ENCODE results near the gene PAFAH1B2.
A peak's percentile ranks its signal among the peaks of the same experiment; 100 is the strongest.

The PAFAH1B2 gene

DNA sequence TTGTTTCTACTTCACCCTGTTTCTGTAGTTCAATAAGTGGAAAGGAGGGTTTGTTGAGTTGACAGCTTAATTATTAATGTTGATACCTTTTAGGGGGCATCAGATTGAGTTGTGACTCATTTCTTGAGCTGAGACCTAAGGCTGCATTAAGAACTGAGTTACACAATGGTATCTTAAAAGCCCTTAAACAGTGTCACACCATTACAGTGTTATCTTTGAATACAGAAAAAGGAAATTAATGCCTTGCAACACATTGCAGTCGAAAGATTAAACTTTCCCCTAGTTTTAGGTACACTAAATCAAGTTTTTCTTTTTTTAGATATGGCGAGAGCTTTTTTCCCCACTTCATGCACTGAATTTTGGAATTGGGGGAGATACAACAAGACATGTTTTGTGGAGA lies 16.7 kb downstream of the PAFAH1B2 start:
- Histone ChIP-seq H3K36me3 (ENCODE audit: control insufficient read depth, insufficient read depth, low read length) (peaks cover 8% of the 10 kb centered on the region), H2BK5ac (ENCODE audit: low read length) (no peak overlapping the region), H4K5ac (ENCODE audit: low read length) (no peak overlapping the region), H2BK120ac (ENCODE audit: low read depth, low read length) (no peak overlapping the region), H3K56ac (ENCODE audit: low read length) (no peak overlapping the region), H2AK5ac (ENCODE audit: low read length) (no peak overlapping the region), H2BK15ac (replicated peaks; ENCODE audit: low read depth) (no peak overlapping the region), H3K23ac (ENCODE audit: low read length) (no peak overlapping the region), H3K4me1 (ENCODE audit: control insufficient read depth, low read depth, low read length) (no peaks in the 10 kb centered on the region), H3K27ac (ENCODE audit: low read depth, low read length) (no peak overlapping the region), H3K79me2 (ENCODE audit: control insufficient read depth, insufficient read depth, low read length) (peaks cover 27% of the 10 kb centered on the region), H3K4ac (ENCODE audit: low read depth, low read length) (no peak overlapping the region), H4K8ac (ENCODE audit: low read depth, low read length) (no peak overlapping the region), H3K9ac (ENCODE audit: low read length) (no peak overlapping the region), H3K27me3 (ENCODE audit: insufficient read depth, low read length, poor library complexity) (no peaks in the 10 kb centered on the region), H3K4me3 (ENCODE audit: low read length) (no peak overlapping the region), H3K4me2 (ENCODE audit: low read length) (no peak overlapping the region), H3K18ac (ENCODE audit: low read length) (no peak overlapping the region), H3K79me1 (ENCODE audit: low read length) (peaks cover 4% of the 10 kb centered on the region)
- no CpG with 5 or more reads among the region's 2 CpGs for WGBS (ENCODE audit: extremely low coverage, insufficient coverage, low lambda C conversion rate)
- DNase-seq = no peak

- H3K4me2 ChIP-seq (ENCODE audit: low read length) = no peak overlapping the region
- H3K79me1 ChIP-seq (ENCODE audit: low read length) = peaks cover 1% of the 10 kb centered on the region
- no peak overlapping the region for H3K9ac ChIP-seq (ENCODE audit: low read length)
- no peak overlapping the region for H3K23ac ChIP-seq (ENCODE audit: low read length)
- H3K79me2 ChIP-seq (ENCODE audit: control insufficient read depth, insufficient read depth, low read length) = peaks cover 2% of the 10 kb centered on the region
- H3K27me3 ChIP-seq (ENCODE audit: insufficient read depth, low read length, poor library complexity) = no peaks in the 10 kb centered on the region
- H3K27ac ChIP-seq (ENCODE audit: low read depth, low read length) = no peak overlapping the region
- no peak for DNase-seq
- H3K4me1 ChIP-seq (ENCODE audit: control insufficient read depth, low read depth, low read length) = no peaks in the 10 kb centered on the region
- H3K36me3 ChIP-seq (ENCODE audit: control insufficient read depth, insufficient read depth, low read length) = peaks cover 14% of the 10 kb centered on the region
- H2BK120ac ChIP-seq (ENCODE audit: low read depth, low read length) = no peak overlapping the region
- H4K8ac ChIP-seq (ENCODE audit: low read depth, low read length) = no peak overlapping the region
- H3K18ac ChIP-seq (ENCODE audit: low read length) = no peak overlapping the region
- no peak overlapping the region for H2AK5ac ChIP-seq (ENCODE audit: low read length)
- WGBS (ENCODE audit: extremely low coverage, insufficient coverage, low lambda C conversion rate) = no CpG with 5 or more reads among the region's 1 CpG
- H2BK15ac ChIP-seq (replicated peaks; ENCODE audit: low read depth) = no peak overlapping the region
- H4K5ac ChIP-seq (ENCODE audit: low read length) = no peak overlapping the region
- H3K4me3 ChIP-seq (ENCODE audit: low read length) = no peak overlapping the region
- H3K4ac ChIP-seq (ENCODE audit: low read depth, low read length) = no peak overlapping the region
- no peak overlapping the region for H3K56ac ChIP-seq (ENCODE audit: low read length)
- no peak overlapping the region for H2BK5ac ChIP-seq (ENCODE audit: low read length)
Observed at GRCh38 chr11:117166491-117166890, 22.4 kb downstream of the PAFAH1B2 start.

GRCh38 chr11:117169736-117170135 lies 25.6 kb downstream of the PAFAH1B2 start:
- Histone ChIP-seq H3K23ac (ENCODE audit: low read length) (no peak overlapping the region), H3K9ac (ENCODE audit: low read length) (no peak overlapping the region), H3K79me1 (ENCODE audit: low read length) (peaks cover 1% of the 10 kb centered on the region), H3K36me3 (ENCODE audit: control insufficient read depth, insufficient read depth, low read length) (peaks cover 18% of the 10 kb centered on the region), H2BK15ac (replicated peaks; ENCODE audit: low read depth) (no peak overlapping the region), H3K27ac (ENCODE audit: low read depth, low read length) (no peak overlapping the region), H4K8ac (ENCODE audit: low read depth, low read length) (no peak overlapping the region), H3K56ac (ENCODE audit: low read length) (no peak overlapping the region), H2BK120ac (ENCODE audit: low read depth, low read length) (no peak overlapping the region), H3K4me1 (ENCODE audit: control insufficient read depth, low read depth, low read length) (peaks cover 4% of the 10 kb centered on the region), H2AK5ac (ENCODE audit: low read length) (no peak overlapping the region), H2BK5ac (ENCODE audit: low read length) (no peak overlapping the region), H3K4me3 (ENCODE audit: low read length) (no peak overlapping the region), H3K18ac (ENCODE audit: low read length) (no peak overlapping the region), H3K4me2 (ENCODE audit: low read length) (no peak overlapping the region), H3K27me3 (ENCODE audit: insufficient read depth, low read length, poor library complexity) (no peaks in the 10 kb centered on the region), H3K79me2 (ENCODE audit: control insufficient read depth, insufficient read depth, low read length) (peaks cover 2% of the 10 kb centered on the region), H3K4ac (ENCODE audit: low read depth, low read length) (no peak overlapping the region), H4K5ac (ENCODE audit: low read length) (no peak overlapping the region)
- WGBS (ENCODE audit: extremely low coverage, insufficient coverage, low lambda C conversion rate) = no CpG with 5 or more reads among the region's 2 CpGs
- no peak for DNase-seq

GRCh38 chr11:117170210-117170609 lies 26.1 kb downstream of the PAFAH1B2 start:
- no CpG with 5 or more reads among the region's 9 CpGs for WGBS (ENCODE audit: extremely low coverage, insufficient coverage, low lambda C conversion rate)
- no peak for DNase-seq
- H3K36me3 ChIP-seq (ENCODE audit: control insufficient read depth, insufficient read depth, low read length) = peaks cover 18% of the 10 kb centered on the region

DNA sequence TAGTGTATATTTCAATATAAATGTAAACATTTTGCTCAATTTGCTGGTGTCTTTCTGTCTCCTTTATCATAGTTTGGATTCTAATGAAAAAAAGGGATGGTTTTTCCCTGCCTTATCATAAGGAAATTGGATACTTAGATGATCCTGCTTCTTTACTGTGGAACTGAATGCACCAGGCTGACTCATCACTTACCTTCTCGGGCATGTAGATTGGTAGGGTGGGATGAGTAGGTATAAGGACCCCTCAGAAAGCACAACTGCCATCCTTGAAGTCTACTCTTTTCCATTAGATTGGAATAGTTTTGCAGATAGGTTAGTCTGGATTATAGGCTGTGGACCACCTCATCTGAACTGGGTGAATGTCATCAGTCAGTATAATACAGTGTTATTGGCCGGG lies 26.9 kb downstream of the PAFAH1B2 start:
- Histone ChIP-seq H3K56ac (ENCODE audit: low read length) (no peak overlapping the region), H4K5ac (ENCODE audit: low read length) (no peak overlapping the region), H2BK5ac (ENCODE audit: low read length) (no peak overlapping the region), H2BK120ac (ENCODE audit: low read depth, low read length) (no peak overlapping the region), H3K4ac (ENCODE audit: low read depth, low read length) (no peak overlapping the region), H3K23ac (ENCODE audit: low read length) (no peak overlapping the region), H3K18ac (ENCODE audit: low read length) (no peak overlapping the region), H2BK15ac (replicated peaks; ENCODE audit: low read depth) (no peak overlapping the region), H3K4me1 (ENCODE audit: control insufficient read depth, low read depth, low read length) (peaks cover 4% of the 10 kb centered on the region), H4K8ac (ENCODE audit: low read depth, low read length) (no peak overlapping the region), H3K27me3 (ENCODE audit: insufficient read depth, low read length, poor library complexity) (no peaks in the 10 kb centered on the region), H3K79me1 (ENCODE audit: low read length) (peaks cover 1% of the 10 kb centered on the region), H2AK5ac (ENCODE audit: low read length) (no peak overlapping the region), H3K27ac (ENCODE audit: low read depth, low read length) (no peak overlapping the region), H3K4me3 (ENCODE audit: low read length) (no peak overlapping the region), H3K4me2 (ENCODE audit: low read length) (no peak overlapping the region), H3K9ac (ENCODE audit: low read length) (no peak overlapping the region), H3K79me2 (ENCODE audit: control insufficient read depth, insufficient read depth, low read length) (peaks cover 2% of the 10 kb centered on the region), H3K36me3 (ENCODE audit: control insufficient read depth, insufficient read depth, low read length) (peaks cover 18% of the 10 kb centered on the region)
- no peak for DNase-seq
- WGBS (ENCODE audit: extremely low coverage, insufficient coverage, low lambda C conversion rate) = no CpG with 5 or more reads among the region's 2 CpGs

More at GRCh38 chr11:117170210-117170609, 26.1 kb downstream of the PAFAH1B2 start:
- H3K4ac ChIP-seq (ENCODE audit: low read depth, low read length) = no peak overlapping the region
- no peak overlapping the region for H3K9ac ChIP-seq (ENCODE audit: low read length)
- no peak overlapping the region for H3K18ac ChIP-seq (ENCODE audit: low read length)
- H2AK5ac ChIP-seq (ENCODE audit: low read length) = no peak overlapping the region
- H3K79me1 ChIP-seq (ENCODE audit: low read length) = peaks cover 1% of the 10 kb centered on the region
- no peak overlapping the region for H3K56ac ChIP-seq (ENCODE audit: low read length)
- no peak overlapping the region for H3K4me2 ChIP-seq (ENCODE audit: low read length)
- H3K23ac ChIP-seq (ENCODE audit: low read length) = no peak overlapping the region
- no peaks in the 10 kb centered on the region for H3K27me3 ChIP-seq (ENCODE audit: insufficient read depth, low read length, poor library complexity)
- no peak overlapping the region for H4K8ac ChIP-seq (ENCODE audit: low read depth, low read length)
- no peak overlapping the region for H2BK120ac ChIP-seq (ENCODE audit: low read depth, low read length)
- H2BK5ac ChIP-seq (ENCODE audit: low read length) = no peak overlapping the region
- H2BK15ac ChIP-seq (replicated peaks; ENCODE audit: low read depth) = no peak overlapping the region
- H3K79me2 ChIP-seq (ENCODE audit: control insufficient read depth, insufficient read depth, low read length) = peaks cover 2% of the 10 kb centered on the region
- no peak overlapping the region for H4K5ac ChIP-seq (ENCODE audit: low read length)
- H3K27ac ChIP-seq (ENCODE audit: low read depth, low read length) = no peak overlapping the region
- H3K4me1 ChIP-seq (ENCODE audit: control insufficient read depth, low read depth, low read length) = peaks cover 4% of the 10 kb centered on the region
- no peak overlapping the region for H3K4me3 ChIP-seq (ENCODE audit: low read length)

DNA sequence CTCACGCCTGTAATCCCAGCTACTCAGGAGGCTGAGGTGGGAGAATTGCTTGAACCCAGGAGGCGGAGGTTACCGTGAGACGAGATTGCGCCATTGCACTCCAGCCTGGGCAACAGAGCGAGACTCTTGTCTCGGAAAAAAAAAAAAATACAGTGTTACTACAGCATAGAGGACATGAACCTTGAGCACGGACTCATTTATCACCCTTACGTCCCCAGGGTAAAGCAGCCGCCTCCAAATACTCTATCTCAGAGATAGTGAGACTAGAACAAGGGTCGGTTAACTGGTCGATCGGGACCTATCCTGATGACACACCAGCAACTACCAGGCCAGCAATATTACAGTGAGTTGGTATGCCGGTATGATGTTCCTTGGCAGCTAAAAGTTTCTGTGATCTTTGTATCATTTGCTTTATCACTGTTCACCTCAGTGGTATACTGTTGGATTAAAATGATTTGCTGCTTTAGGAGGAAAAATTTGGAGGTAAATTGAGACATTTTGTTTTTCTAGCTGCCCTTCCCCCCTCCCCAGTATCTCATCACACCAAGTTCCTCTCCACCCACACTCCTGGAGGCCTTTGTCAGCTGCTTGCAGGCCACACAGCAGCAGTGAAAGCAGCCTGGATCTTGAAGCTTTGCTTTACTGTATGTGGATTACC lies 27.4 kb downstream of the PAFAH1B2 start:
- Histone ChIP-seq H3K27me3 (ENCODE audit: insufficient read depth, low read length, poor library complexity) (no peaks in the 10 kb centered on the region), H3K23ac (ENCODE audit: low read length) (no peak overlapping the region), H4K5ac (ENCODE audit: low read length) (no peak overlapping the region), H2BK120ac (ENCODE audit: low read depth, low read length) (no peak overlapping the region), H4K8ac (ENCODE audit: low read depth, low read length) (no peak overlapping the region), H3K56ac (ENCODE audit: low read length) (peak overlapping the region; percentile 7), H3K4me1 (ENCODE audit: control insufficient read depth, low read depth, low read length) (peaks cover 4% of the 10 kb centered on the region), H3K4me3 (ENCODE audit: low read length) (no peak overlapping the region), H3K27ac (ENCODE audit: low read depth, low read length) (no peak overlapping the region), H3K18ac (ENCODE audit: low read length) (no peak overlapping the region), H2BK5ac (ENCODE audit: low read length) (no peak overlapping the region), H3K79me2 (ENCODE audit: control insufficient read depth, insufficient read depth, low read length) (peaks cover 2% of the 10 kb centered on the region), H2BK15ac (replicated peaks; ENCODE audit: low read depth) (no peak overlapping the region), H3K4me2 (ENCODE audit: low read length) (no peak overlapping the region), H3K36me3 (ENCODE audit: control insufficient read depth, insufficient read depth, low read length) (peaks cover 17% of the 10 kb centered on the region), H3K4ac (ENCODE audit: low read depth, low read length) (no peak overlapping the region), H2AK5ac (ENCODE audit: low read length) (no peak overlapping the region), H3K9ac (ENCODE audit: low read length) (peak overlapping the region; percentile 36), H3K79me1 (ENCODE audit: low read length) (peaks cover 1% of the 10 kb centered on the region)
- peak; percentile 45 for DNase-seq
- no CpG with 5 or more reads among the region's 14 CpGs for WGBS (ENCODE audit: extremely low coverage, insufficient coverage, low lambda C conversion rate)

Data from mesendoderm (in vitro differentiated cells).